Aorta (tissue), 5 donors: ENCODE results near the gene MLF2. TPM values are rescaled to one million over a fixed set of nuclear protein-coding genes. Genes with fewer than 3 reads are reported as not detected.

Source experiments
- ATAC-seq: fragments of 200-7000 bp; cut with Tn5 transposase; one replicate; pipeline ENCODE4 v1.9.1; 2022; ENCODE audit warnings: moderate library complexity; ENCODE audit not compliant: low FRiP score
- DNase-seq, 2 donors: peaks; one replicate each; pipeline ENCODE4 v3.0.0-alpha.2; 2020
- H3K27ac ChIP-seq, 2 donors: one replicate each; pipeline ENCODE4 v1.5.1; 2013; ENCODE audit warnings: low read length in 2 of 2, mild to moderate bottlenecking in 2 of 2, moderate library complexity in 2 of 2, control low read depth in 1 of 2, inconsistent platforms in 1 of 2, low read depth in 1 of 2
- H3K27me3 ChIP-seq, 2 donors: one replicate each; pipeline ENCODE4 v1.6.1; 2013; ENCODE audit warnings: control low read depth in 1 of 2, low read length in 1 of 2, mild to moderate bottlenecking in 1 of 2, moderate library complexity in 1 of 2; ENCODE audit not compliant: insufficient read depth in 2 of 2, control insufficient read depth in 1 of 2
- H3K36me3 ChIP-seq, 2 donors: one replicate each; pipeline ENCODE4 v1.6.1; 2013; ENCODE audit warnings: control low read depth in 1 of 2, low read length in 1 of 2, mild to moderate bottlenecking in 1 of 2; ENCODE audit not compliant: insufficient read depth in 2 of 2, control insufficient read depth in 1 of 2
- H3K4me1 ChIP-seq, 2 donors: one replicate each; pipeline ENCODE4 v1.6.1; 2013; ENCODE audit warnings: low read length in 2 of 2, control low read depth in 1 of 2, mild to moderate bottlenecking in 1 of 2, moderate library complexity in 1 of 2; ENCODE audit not compliant: insufficient read depth in 2 of 2, control insufficient read depth in 1 of 2
- H3K4me3 ChIP-seq, 2 donors: one replicate each; pipeline ENCODE4 v1.5.1; 2013; ENCODE audit warnings: low read length in 2 of 2, control low read depth in 1 of 2, mild to moderate bottlenecking in 1 of 2
- H3K9me3 ChIP-seq: one replicate; pipeline ENCODE4 v1.6.1; 2013; ENCODE audit warnings: mild to moderate bottlenecking, low read length; ENCODE audit not compliant: control insufficient read depth
- WGBS, 2 donors: extraction: QIAGEN DNeasy Blood & Tissue Kit; methylation state at CpG; one replicate each; pipeline ENCODE4 v1.1.7; 2013; 5-methylcytosine and 5-hydroxymethylcytosine counted together
- intact Hi-C, 2 donors: fragments of 100-400 bp; cut with DNase I; formaldehyde crosslinking; loops; one replicate each; pipeline versions ENCODE4 v1.14.2 to v1.15.0; 2022
- long read RNA-seq, 2 donors: library from polyadenylated mRNA; unstranded; transcript quantifications; one replicate each; pipeline ENCODE4 v2.0.0, GENCODE V29; 2020 to 2021
- polyA plus RNA-seq, 2 donors: library from polyadenylated mRNA; stranded (reverse); fragments of 200-250 nt; gene quantifications; one replicate each; pipeline ENCODE4 v1.2.3, GENCODE V29; 2013
- total RNA-seq, 2 donors: library from RNA; stranded (reverse); fragmentation: NEBNext Ultra II Directional; extraction: Animal tissue kit (Norgen Biotek cat#: 25700); gene quantifications; one replicate each; pipeline ENCODE4 v1.2.1, GENCODE V29; 2021
- donor health status: healthy with polysubstance abuse.
- donor health status: Bipolar disorder and iron deficiency.
- donor health status: DM: no; HTN: no; CAD: no.
- donor health status: DM: no; HTN: no; CAD: no.
- donor health status: DM: yes; HTN: yes; CAD: no.

The MLF2 gene, protein sequence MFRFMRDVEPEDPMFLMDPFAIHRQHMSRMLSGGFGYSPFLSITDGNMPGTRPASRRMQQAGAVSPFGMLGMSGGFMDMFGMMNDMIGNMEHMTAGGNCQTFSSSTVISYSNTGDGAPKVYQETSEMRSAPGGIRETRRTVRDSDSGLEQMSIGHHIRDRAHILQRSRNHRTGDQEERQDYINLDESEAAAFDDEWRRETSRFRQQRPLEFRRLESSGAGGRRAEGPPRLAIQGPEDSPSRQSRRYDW
- 100 to 1,000 TPM; 110 to 144 TPM for total RNA-seq
- 100 to 1,000 TPM; 134 to 141 TPM for polyA plus RNA-seq
- long read RNA-seq, donor 1, transcript MLF2-201 (9 exons, 1,969 nt): major isoform, 365 of 407 reads
- long read RNA-seq, donor 1, partial matches to known transcripts: 23 of 407 reads
- long read RNA-seq, donor 1, other reads (novel, unspliced or antisense): 18 of 407 reads
- long read RNA-seq, donor 2, transcript MLF2-201 (9 exons, 1,969 nt): major isoform, 47 of 66 reads
- long read RNA-seq, donor 2, partial matches to known transcripts: 12 of 66 reads
- long read RNA-seq, donor 2, other reads (novel, unspliced or antisense): 7 of 66 reads

DNA sequence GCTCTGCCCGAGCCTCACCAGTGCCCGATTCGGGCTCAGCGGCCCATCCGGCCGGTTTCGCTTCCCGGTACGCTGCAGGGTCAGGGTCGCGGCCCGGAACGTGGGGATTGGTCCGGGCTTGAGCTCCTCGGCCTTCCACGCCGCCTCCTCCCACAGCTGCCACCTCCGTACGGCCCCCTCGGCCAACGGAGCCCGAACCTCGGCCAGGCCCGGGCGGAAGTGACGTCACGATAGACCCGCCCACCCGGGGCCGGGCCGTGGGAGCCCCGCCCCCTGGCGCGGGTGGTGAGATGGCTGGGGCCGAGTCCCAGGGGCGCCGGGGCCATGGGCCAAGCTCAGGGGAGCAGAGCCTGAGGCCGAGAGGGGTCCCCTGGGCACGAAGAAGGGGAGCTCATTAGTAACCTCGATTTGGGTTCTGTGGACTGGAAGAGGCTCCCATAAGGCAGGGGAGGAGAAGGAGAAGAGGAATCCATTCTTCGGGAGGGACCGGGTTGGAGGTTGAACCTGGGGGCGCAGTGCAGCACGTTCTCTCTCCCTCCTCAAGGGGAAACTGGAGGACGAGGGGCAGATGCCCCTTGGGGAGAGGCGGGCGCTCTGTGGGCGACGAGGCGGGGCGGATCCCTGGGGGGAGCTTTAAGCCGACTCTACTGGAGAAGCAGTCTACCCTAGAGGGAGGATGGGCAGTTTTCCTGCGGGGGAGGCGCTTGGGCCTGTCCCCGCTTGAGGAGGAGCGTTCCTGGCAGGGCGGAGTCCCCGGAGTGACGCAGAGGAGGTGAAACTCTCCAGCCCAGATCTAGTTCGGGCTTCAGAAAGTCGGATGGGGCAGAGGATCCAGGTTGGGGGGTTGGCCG is at the start of gene MLF2:
Gene MLF2 (minus strand): TSS at position 221 of the 851 bp plus-strand sequence. CDS start 807 bp downstream, outside the sequence.
- intact Hi-C loops: loop anchor here (1.0 to 5.0 kb wide), 4 partner anchors 13 to 74 kb away; partner anchors contain the start of genes P3H3 (in 2 of the 2) and PTMS (in 1 of the 2)
- ATAC-seq (peak; percentile 98), DNase-seq (peak; percentile 99)
- peak within 1 kb of the TSS; percentile 50 to 86 for H3K4me3 ChIP-seq
- H3K9me3 ChIP-seq: no peaks in the 10 kb centered on the region
- WGBS, 2 donors: 1% methylated on average over 61 to 62 of the region's 62 CpGs
- H3K4me1 ChIP-seq: no peaks in the 10 kb centered on the region
- H3K27me3 ChIP-seq: no peaks in the 10 kb centered on the region
- H3K36me3 ChIP-seq: peaks cover 0 to 10% of the 10 kb centered on the region in 2 donors
- H3K27ac ChIP-seq: peak within 1 kb of the TSS; percentile 62 to 96

DNA sequence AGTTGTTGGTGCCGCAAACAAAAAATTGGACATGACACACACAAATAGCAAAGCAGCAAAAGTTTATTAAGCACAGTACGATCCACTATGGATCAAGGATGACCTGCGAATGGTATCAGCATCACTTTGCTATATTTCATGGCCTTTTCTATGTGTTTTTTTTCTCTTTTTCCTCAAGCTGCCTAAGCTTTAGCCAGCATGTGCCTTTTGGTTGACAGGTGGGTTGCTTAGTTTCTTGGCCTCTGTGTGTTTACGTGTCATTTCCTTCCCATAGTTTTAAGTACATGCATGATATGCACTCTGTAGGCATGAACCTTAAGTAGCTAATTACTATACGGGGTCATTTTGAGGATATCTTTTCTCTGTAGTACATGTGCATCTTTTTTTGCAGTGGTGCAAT is 46.2 kb upstream of the MLF2 start:
- ATAC-seq: no peak
- H3K36me3 ChIP-seq: no peaks in the 10 kb centered on the region
- DNase-seq: no peak
- intact Hi-C loops: no loop called here
- H3K9me3 ChIP-seq: no peaks in the 10 kb centered on the region
- no peaks in the 10 kb centered on the region for H3K4me1 ChIP-seq
- no peak overlapping the region for H3K27ac ChIP-seq
- H3K4me3 ChIP-seq: no peak overlapping the region
- whole genome bisulfite sequencing, 2 donors: 87 to 92% methylated on average over 5 of the region's 5 CpGs
- no peaks in the 10 kb centered on the region for H3K27me3 ChIP-seq

DNA sequence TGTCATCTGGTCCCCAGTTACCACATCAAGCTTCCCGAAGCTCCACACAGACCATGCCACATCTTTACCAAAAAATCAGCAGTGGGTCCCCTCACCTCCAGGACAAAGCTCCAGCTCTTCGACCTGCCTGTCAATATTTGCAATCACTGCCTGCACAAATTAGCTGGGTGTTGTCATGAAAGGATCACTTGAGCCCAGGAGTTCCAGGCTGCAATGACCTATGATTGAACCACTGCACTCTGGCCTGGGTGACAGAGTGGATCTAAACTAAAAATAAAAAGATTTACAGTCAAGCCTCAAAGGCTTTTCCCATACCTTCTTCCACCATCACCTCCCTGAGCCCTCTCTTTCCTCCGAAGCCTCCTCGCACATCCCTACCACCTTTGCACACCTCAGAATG is 43.6 kb upstream of the MLF2 start:
- H3K9me3 ChIP-seq: no peaks in the 10 kb centered on the region
- DNase-seq (no peak), ATAC-seq (no peak)
- H3K4me3 ChIP-seq: no peak overlapping the region
- intact Hi-C loops: no loop called here
- WGBS, 2 donors: 91 to 94% methylated on average over 4 of the region's 4 CpGs
- H3K27ac ChIP-seq: no peak overlapping the region
- H3K27me3 ChIP-seq: no peaks in the 10 kb centered on the region
- no peaks in the 10 kb centered on the region for H3K36me3 ChIP-seq
- H3K4me1 ChIP-seq: no peaks in the 10 kb centered on the region

DNA sequence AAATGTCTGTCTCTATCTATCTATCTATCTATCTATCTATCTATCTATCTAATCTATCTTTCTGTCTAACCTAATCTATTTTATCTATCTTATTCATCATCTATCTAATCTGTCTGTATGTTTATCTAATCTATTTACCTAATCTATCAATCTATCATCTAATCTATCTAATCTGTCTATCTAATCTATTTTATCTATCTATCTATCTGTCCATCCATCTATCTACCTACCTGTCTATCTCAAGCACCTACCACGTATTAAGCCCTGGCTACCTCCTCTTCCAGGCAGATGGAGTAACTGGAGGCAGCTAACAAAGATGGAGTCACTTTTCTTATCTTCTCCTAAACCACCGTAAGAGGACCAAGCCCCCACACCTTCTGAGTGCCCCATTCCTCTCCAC is 42.1 kb upstream of the MLF2 start:
- H3K27ac ChIP-seq: no peak overlapping the region
- intact Hi-C loops: no loop called here
- WGBS, 2 donors: 78 to 88% methylated on average over 2 of the region's 2 CpGs
- DNase-seq: no peak
- ATAC-seq: no peak
- no peaks in the 10 kb centered on the region for H3K9me3 ChIP-seq
- H3K36me3 ChIP-seq: no peaks in the 10 kb centered on the region
- H3K4me3 ChIP-seq: no peak overlapping the region
- no peaks in the 10 kb centered on the region for H3K4me1 ChIP-seq
- H3K27me3 ChIP-seq: no peaks in the 10 kb centered on the region

DNA sequence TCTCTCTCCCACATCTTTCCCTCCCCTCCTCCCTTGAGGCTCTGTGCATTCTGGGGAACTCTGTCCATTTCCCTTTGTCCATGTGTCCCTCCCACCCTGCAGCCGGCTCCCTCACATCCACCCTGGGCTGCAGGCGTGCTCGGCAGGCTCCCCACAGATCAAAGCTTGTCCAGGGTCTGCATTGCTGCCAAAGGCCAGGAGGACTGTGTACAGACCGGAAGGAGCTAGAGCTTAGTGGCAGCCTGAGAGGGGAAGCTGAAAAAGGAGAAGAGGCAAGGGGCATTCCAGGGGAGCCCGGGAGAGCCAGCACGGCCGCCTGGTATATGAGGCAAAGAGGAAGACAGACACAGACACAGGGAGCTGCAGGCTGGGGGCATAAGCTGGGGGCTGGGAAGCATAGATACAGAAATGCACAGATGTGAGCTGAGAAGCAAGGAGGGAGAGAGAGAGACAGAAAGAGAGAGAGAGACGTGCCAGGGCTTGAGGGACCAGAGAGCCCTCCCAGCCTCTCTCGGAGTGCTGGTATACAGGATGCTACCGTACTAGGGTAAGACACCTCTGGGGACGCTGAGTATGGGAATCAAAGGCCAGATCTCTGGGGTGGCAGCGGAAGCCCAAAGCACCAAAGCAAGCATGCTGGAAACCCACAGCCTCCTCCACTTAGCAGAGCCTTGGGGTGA is 39.7 kb upstream of the MLF2 start:
- Histone ChIP-seq H3K27me3 (no peaks in the 10 kb centered on the region), H3K9me3 (no peaks in the 10 kb centered on the region), H3K36me3 (no peaks in the 10 kb centered on the region), H3K27ac (no peak overlapping the region), H3K4me3 (no peak overlapping the region), H3K4me1 (no peaks in the 10 kb centered on the region)
- intact Hi-C loops: no loop called here
- peak; percentile 58 for ATAC-seq
- DNase-seq: peak in 1 of 2 donors; percentile 82
- WGBS, 2 donors: 19 to 32% methylated on average over 12 of the region's 12 CpGs

DNA sequence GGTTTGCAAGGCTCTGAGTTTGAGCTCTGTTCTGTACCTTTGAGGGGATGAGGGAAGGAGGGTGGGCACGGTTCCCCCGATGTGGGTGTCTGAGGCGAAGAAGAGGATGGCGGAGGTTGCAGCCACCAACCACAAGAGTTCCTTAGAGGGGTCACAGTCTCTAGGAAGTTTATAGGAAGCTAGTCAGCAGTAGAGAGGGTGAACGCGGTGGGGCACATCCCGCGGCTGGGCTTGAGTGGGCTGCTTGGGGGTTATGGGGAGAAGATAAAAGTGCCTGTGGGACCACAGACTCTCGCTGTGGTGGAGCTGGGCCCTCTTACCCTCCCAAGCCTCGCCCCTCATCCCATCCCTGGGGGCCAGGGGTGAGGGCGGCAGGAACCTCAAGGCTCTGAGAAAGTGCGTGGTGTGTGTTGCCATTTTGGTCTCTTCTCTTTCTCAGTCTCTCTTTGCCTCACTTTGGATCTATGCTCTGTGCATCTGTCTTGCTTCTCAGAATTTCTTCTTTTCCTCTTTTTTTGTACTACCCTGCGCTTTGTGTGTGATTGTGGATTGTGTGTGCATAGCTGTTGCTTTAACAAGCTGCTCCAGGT is 39.1 kb upstream of the MLF2 start:
- intact Hi-C loops: no loop called here
- no peak for DNase-seq
- Histone ChIP-seq H3K36me3 (no peaks in the 10 kb centered on the region), H3K27ac (no peak overlapping the region), H3K9me3 (no peaks in the 10 kb centered on the region), H3K4me3 (no peak overlapping the region), H3K27me3 (no peaks in the 10 kb centered on the region), H3K4me1 (no peaks in the 10 kb centered on the region)
- 86 to 92% methylated on average over 12 to 13 of the region's 13 CpGs for WGBS, 2 donors
- no peak for ATAC-seq

DNA sequence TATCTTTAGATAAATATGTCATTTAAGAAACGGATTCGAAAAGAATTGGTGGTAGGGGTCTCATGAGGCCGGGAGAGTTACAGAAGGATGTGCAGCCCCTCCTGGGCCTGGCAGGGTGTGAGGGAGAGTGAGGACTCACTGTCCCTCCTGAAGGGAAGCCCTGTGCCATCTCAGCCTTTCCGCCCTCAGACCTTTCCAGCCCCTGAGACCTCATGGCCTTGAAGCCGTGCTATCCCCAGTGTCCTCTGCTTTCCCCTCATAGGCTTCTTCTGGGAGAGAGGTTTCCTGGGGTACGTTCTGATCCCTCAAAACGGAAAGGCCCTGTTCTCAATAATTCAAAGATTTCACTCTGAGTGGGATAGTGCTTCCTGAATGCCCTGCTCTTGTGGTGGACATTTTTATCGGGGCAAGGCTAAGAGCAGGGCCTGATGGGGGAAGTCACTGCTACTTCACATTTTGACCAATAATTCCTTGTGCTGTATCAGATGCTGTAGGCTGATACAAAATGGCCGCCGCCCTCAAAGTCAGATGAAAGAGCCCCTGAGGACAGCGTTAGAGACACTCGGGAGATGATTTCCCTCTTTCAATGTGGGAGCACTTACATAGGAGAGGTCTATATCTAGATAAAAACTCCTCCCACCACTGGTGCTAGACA is 37.7 kb upstream of the MLF2 start:
- WGBS, 2 donors: 87 to 91% methylated on average over 12 of the region's 12 CpGs
- Histone ChIP-seq H3K27me3 (no peaks in the 10 kb centered on the region), H3K9me3 (no peaks in the 10 kb centered on the region), H3K36me3 (no peaks in the 10 kb centered on the region), H3K27ac (no peak overlapping the region), H3K4me1 (no peaks in the 10 kb centered on the region), H3K4me3 (no peak overlapping the region)
- intact Hi-C loops: no loop called here
- DNase-seq (no peak), ATAC-seq (no peak)
